IPS-20b (cell line): ENCODE data around the gene KSR2.
A peak's percentile ranks its signal among the peaks of the same experiment; 100 is the strongest.

ENCODE experiments used
- H3K27ac ChIP-seq: one replicate; pipeline ENCODE4 v1.5.1; 2013; ENCODE audit warnings: low read length
- H3K27me3 ChIP-seq: 2 replicates; pipeline ENCODE4 v1.6.1; 2013; ENCODE audit warnings: mild to moderate bottlenecking, low read length, inconsistent platforms; ENCODE audit not compliant: insufficient read depth
- H3K36me3 ChIP-seq: 2 replicates; pipeline ENCODE4 v1.6.1; 2013; ENCODE audit warnings: low read depth, mild to moderate bottlenecking, inconsistent platforms, low read length, moderate library complexity; ENCODE audit not compliant: insufficient read depth
- H3K4me1 ChIP-seq: 2 replicates; pipeline ENCODE4 v1.6.1; 2013; ENCODE audit warnings: mild to moderate bottlenecking, control low read depth, inconsistent platforms, low read length, moderate library complexity; ENCODE audit not compliant: insufficient read depth
- H3K4me3 ChIP-seq: 2 replicates; pipeline ENCODE4 v1.5.1; 2013; ENCODE audit warnings: mild to moderate bottlenecking, low read length, inconsistent platforms
- H3K9ac ChIP-seq: 2 replicates; pipeline ENCODE4 v1.6.1; 2013; ENCODE audit warnings: low read depth, mild to moderate bottlenecking, inconsistent platforms, low read length, moderate library complexity
- H3K9me3 ChIP-seq: 2 replicates; pipeline ENCODE4 v1.6.1; 2013; ENCODE audit warnings: mild to moderate bottlenecking, low read depth, low read length, inconsistent platforms; ENCODE audit not compliant: insufficient read depth

KSR2 gene

GRCh38 chr12:117702741-117703140 is 266.0 kb downstream of the KSR2 start:
- Histone ChIP-seq H3K36me3 (no peaks in the 10 kb centered on the region), H3K27ac (no peak overlapping the region), H3K27me3 (no peaks in the 10 kb centered on the region), H3K4me3 (no peak overlapping the region), H3K4me1 (peaks cover 6% of the 10 kb centered on the region; the same call in 1 of the 2 replicates), H3K9me3 (no peaks in the 10 kb centered on the region), H3K9ac (no peak overlapping the region)

GRCh38 chr12:117699575-117699974 is 269.2 kb downstream of the KSR2 start:
- H3K9ac ChIP-seq, result no peak overlapping the region
- H3K4me1 ChIP-seq, result peaks cover 6% of the 10 kb centered on the region; the same call in 1 of the 2 replicates
- H3K36me3 ChIP-seq, result no peaks in the 10 kb centered on the region
- no peaks in the 10 kb centered on the region for H3K9me3 ChIP-seq
- no peak overlapping the region for H3K27ac ChIP-seq
- no peaks in the 10 kb centered on the region for H3K27me3 ChIP-seq
- no peak overlapping the region for H3K4me3 ChIP-seq

- H3K27ac ChIP-seq, result no peak overlapping the region
- H3K27me3 ChIP-seq, result no peaks in the 10 kb centered on the region
- H3K36me3 ChIP-seq, result no peaks in the 10 kb centered on the region
These were observed 269.7 kb downstream of the KSR2 start for GRCh38 chr12:117699118-117699517.

GRCh38 chr12:117695956-117696355 is 272.8 kb downstream of the KSR2 start:
- Histone ChIP-seq H3K4me1 (no peaks in the 10 kb centered on the region), H3K9ac (no peak overlapping the region), H3K27ac (no peak overlapping the region), H3K9me3 (peaks cover 6% of the 10 kb centered on the region; the same call in 1 of the 2 replicates), H3K36me3 (no peaks in the 10 kb centered on the region), H3K27me3 (no peaks in the 10 kb centered on the region), H3K4me3 (no peak overlapping the region)

More at GRCh38 chr12:117699118-117699517, 269.7 kb downstream of the KSR2 start:
- no peak overlapping the region for H3K4me3 ChIP-seq
- no peak overlapping the region for H3K9ac ChIP-seq
- no peaks in the 10 kb centered on the region for H3K9me3 ChIP-seq
- H3K4me1 ChIP-seq, result peaks cover 6% of the 10 kb centered on the region; the same call in 1 of the 2 replicates

GRCh38 chr12:117692512-117692911 is 276.3 kb downstream of the KSR2 start:
- no peak overlapping the region for H3K27ac ChIP-seq
- no peaks in the 10 kb centered on the region for H3K27me3 ChIP-seq
- no peak overlapping the region for H3K4me3 ChIP-seq
- H3K9me3 ChIP-seq, result peaks cover 6% of the 10 kb centered on the region; the same call in 1 of the 2 replicates
- no peaks in the 10 kb centered on the region for H3K36me3 ChIP-seq
- H3K9ac ChIP-seq, result no peak overlapping the region
- no peaks in the 10 kb centered on the region for H3K4me1 ChIP-seq

GRCh38 chr12:117689857-117690256 is 278.9 kb downstream of the KSR2 start:
- Histone ChIP-seq H3K36me3 (no peaks in the 10 kb centered on the region), H3K4me3 (no peak overlapping the region), H3K27ac (no peak overlapping the region), H3K9ac (no peak overlapping the region), H3K27me3 (no peaks in the 10 kb centered on the region), H3K9me3 (peaks cover 6% of the 10 kb centered on the region; the same call in 1 of the 2 replicates), H3K4me1 (peaks cover 7% of the 10 kb centered on the region; the same call in 1 of the 2 replicates)

GRCh38 chr12:117688446-117688845 is 280.3 kb downstream of the KSR2 start:
- Histone ChIP-seq H3K9me3 (peaks cover 4% of the 10 kb centered on the region; the same call in 1 of the 2 replicates), H3K4me3 (no peak overlapping the region), H3K27ac (no peak overlapping the region), H3K27me3 (no peaks in the 10 kb centered on the region), H3K36me3 (no peaks in the 10 kb centered on the region), H3K4me1 (peaks cover 7% of the 10 kb centered on the region; the same call in 1 of the 2 replicates), H3K9ac (no peak overlapping the region)

GRCh38 chr12:117686911-117687377 is 281.8 kb downstream of the KSR2 start:
- H3K4me1 ChIP-seq, result peaks cover 7% of the 10 kb centered on the region; the same call in 1 of the 2 replicates

GRCh38 chr12:117686210-117686609 is 282.6 kb downstream of the KSR2 start:
- no peak overlapping the region for H3K27ac ChIP-seq
- H3K4me1 ChIP-seq, result peaks cover 7% of the 10 kb centered on the region; the same call in 1 of the 2 replicates
- H3K4me3 ChIP-seq, result no peak overlapping the region
- H3K9me3 ChIP-seq, result no peaks in the 10 kb centered on the region
- H3K9ac ChIP-seq, result no peak overlapping the region
- no peaks in the 10 kb centered on the region for H3K27me3 ChIP-seq
- no peaks in the 10 kb centered on the region for H3K36me3 ChIP-seq

More at GRCh38 chr12:117686911-117687377, 281.8 kb downstream of the KSR2 start:
- H3K9ac ChIP-seq, result no peak overlapping the region
- no peaks in the 10 kb centered on the region for H3K9me3 ChIP-seq
- H3K4me3 ChIP-seq, result no peak overlapping the region
- no peaks in the 10 kb centered on the region for H3K36me3 ChIP-seq
- H3K27me3 ChIP-seq, result no peaks in the 10 kb centered on the region
- no peak overlapping the region for H3K27ac ChIP-seq

GRCh38 chr12:117685110-117685926 is 283.5 kb downstream of the KSR2 start:
- Histone ChIP-seq H3K27me3 (no peaks in the 10 kb centered on the region), H3K9ac (peak overlapping the region; percentile 27; the same call in 1 of the 2 replicates), H3K27ac (no peak overlapping the region), H3K4me1 (peaks cover 7% of the 10 kb centered on the region; the same call in 1 of the 2 replicates), H3K9me3 (no peaks in the 10 kb centered on the region), H3K36me3 (no peaks in the 10 kb centered on the region), H3K4me3 (no peak overlapping the region)

GRCh38 chr12:117684471-117684870 is 284.3 kb downstream of the KSR2 start:
- H3K9ac ChIP-seq, result no peak overlapping the region
- H3K27me3 ChIP-seq, result no peaks in the 10 kb centered on the region
- H3K9me3 ChIP-seq, result no peaks in the 10 kb centered on the region
- H3K4me3 ChIP-seq, result no peak overlapping the region
- no peaks in the 10 kb centered on the region for H3K36me3 ChIP-seq
- peaks cover 7% of the 10 kb centered on the region; the same call in 1 of the 2 replicates for H3K4me1 ChIP-seq
- no peak overlapping the region for H3K27ac ChIP-seq

- peaks cover 3% of the 10 kb centered on the region; the same call in 1 of the 2 replicates for H3K4me1 ChIP-seq
- no peak overlapping the region for H3K9ac ChIP-seq
- no peaks in the 10 kb centered on the region for H3K9me3 ChIP-seq
- H3K27me3 ChIP-seq, result no peaks in the 10 kb centered on the region
- H3K27ac ChIP-seq, result no peak overlapping the region
- H3K4me3 ChIP-seq, result no peak overlapping the region
- no peaks in the 10 kb centered on the region for H3K36me3 ChIP-seq
These were observed 288.5 kb downstream of the KSR2 start for GRCh38 chr12:117680312-117680711.
